Measurements from ENCODE around the gene TDRD7. TPM values are rescaled to one million over a fixed set of nuclear protein-coding genes. Genes with fewer than 3 reads are reported as not detected.

TDRD7 gene
- polyA plus RNA-seq, 1 of the 3 experiments (the other 2 are of a cell fraction), result 4.9 TPM

DNA sequence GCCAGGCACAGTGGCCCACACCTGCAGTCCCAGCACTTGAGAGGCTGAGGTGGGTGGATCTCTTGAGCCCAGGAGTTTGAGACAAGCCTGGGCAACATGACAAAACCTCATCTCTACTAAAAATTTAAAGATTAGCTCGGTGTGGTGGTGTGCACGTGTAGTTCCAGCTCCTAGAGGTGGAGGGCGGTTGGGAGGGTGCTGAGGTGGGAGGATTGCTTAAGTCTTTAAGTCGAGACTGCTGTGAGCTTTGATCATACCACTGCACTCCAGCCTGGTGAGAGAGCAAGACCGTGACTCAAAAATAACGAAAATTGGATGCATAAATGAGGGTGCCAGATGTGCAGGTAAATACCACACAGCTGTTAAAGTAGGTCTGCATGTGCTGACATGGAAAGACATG lies 39.3 kb upstream of the TDRD7 start:
- ChIA-PET CTCF (interaction anchor here (0.7 kb wide), 1 partner anchor 17 kb away, joined by 3 read pairs; no protein-coding TSS in a partner anchor), POLR2A (no interaction called here)
- no peak overlapping the region for H3K4me2 ChIP-seq
- no peaks in the 10 kb centered on the region for H4K20me1 ChIP-seq (ENCODE audit: insufficient read depth)
- no peaks in the 10 kb centered on the region for H3K9me2 ChIP-seq
- no peaks in the 10 kb centered on the region for H3K9me3 ChIP-seq
- H3K36me3 ChIP-seq (replicated peaks in 1 of 2; ENCODE audit: control insufficient read depth in 1 of 2, insufficient read depth in 2 of 2, low read length in 1 of 2), result no peaks in the 10 kb centered on the region
- H2AFZ ChIP-seq (ENCODE audit: low read depth), result no peak overlapping the region
- H3K9ac ChIP-seq, result no peak overlapping the region
- TF ChIP-seq, protein P1, sequence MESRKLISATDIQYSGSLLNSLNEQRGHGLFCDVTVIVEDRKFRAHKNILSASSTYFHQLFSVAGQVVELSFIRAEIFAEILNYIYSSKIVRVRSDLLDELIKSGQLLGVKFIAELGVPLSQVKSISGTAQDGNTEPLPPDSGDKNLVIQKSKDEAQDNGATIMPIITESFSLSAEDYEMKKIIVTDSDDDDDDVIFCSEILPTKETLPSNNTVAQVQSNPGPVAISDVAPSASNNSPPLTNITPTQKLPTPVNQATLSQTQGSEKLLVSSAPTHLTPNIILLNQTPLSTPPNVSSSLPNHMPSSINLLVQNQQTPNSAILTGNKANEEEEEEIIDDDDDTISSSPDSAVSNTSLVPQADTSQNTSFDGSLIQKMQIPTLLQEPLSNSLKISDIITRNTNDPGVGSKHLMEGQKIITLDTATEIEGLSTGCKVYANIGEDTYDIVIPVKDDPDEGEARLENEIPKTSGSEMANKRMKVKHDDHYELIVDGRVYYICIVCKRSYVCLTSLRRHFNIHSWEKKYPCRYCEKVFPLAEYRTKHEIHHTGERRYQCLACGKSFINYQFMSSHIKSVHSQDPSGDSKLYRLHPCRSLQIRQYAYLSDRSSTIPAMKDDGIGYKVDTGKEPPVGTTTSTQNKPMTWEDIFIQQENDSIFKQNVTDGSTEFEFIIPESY (IDR thresholded peaks at IDR 0.05; ENCODE audit: borderline replicate concordance, low read depth), result no peak
- TF ChIP-seq CHD2 (IDR thresholded peaks at IDR 0.05; ENCODE audit: low read length, partially characterized antibody), result no peak
- H3F3A ChIP-seq (replicated peaks; ENCODE audit: insufficient read depth), result no peaks in the 10 kb centered on the region
- H3K4me3 ChIP-seq (ENCODE audit: low read depth in 2 of 2, low read length in 1 of 2), result no peak overlapping the region
- no peaks in the 10 kb centered on the region; a peak in 1 of 4 replicates for H3K4me1 ChIP-seq (ENCODE audit: control insufficient read depth in 1 of 2, insufficient read depth in 2 of 2, low read depth in 1 of 2, low read length in 1 of 2)
- no peak overlapping the region for H3K27ac ChIP-seq (ENCODE audit: low read depth in 2 of 2, low read length in 1 of 2)
- no peaks in the 10 kb centered on the region for H3K27me3 ChIP-seq (ENCODE audit: insufficient read depth)
- no peaks in the 10 kb centered on the region for H3K79me2 ChIP-seq (ENCODE audit: insufficient read depth)
- WGBS (ENCODE audit: low lambda C conversion rate), result 42% methylated on average over 6 of the region's 6 CpGs
- no peak for DNase-seq

DNA sequence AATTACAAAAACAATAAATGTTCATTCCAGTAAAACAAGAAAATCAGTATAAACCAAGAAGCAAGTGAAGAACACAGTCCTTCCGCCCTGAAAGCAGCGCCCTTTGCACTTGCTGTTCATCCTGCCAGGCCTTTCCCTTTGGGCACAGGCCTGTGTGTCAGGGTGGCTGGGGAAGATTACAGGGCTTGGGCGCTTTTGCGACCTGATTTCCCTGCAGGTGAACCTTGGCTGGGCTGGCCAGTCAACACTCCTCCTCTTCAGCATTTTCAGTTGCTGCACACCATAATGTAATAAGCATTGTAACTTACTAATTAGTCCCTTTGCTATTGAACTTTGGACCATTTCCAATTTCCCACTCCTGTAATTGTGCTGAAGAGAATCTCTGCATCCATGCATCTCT lies 38.6 kb upstream of the TDRD7 start:
- H3K36me3 ChIP-seq (replicated peaks in 1 of 2; ENCODE audit: control insufficient read depth in 1 of 2, insufficient read depth in 2 of 2, low read length in 1 of 2), result no peaks in the 10 kb centered on the region
- H3K27ac ChIP-seq (ENCODE audit: low read depth in 2 of 2, low read length in 1 of 2), result no peak overlapping the region
- TF ChIP-seq GATA2 (CRISPR knock-in tag; IDR thresholded peaks at IDR 0.05), result no peak
- TF ChIP-seq YY1 (IDR thresholded peaks at IDR 0.05; ENCODE audit: low read depth), result no peak
- TF ChIP-seq EP300 (IDR thresholded peaks at IDR 0.05; ENCODE audit: borderline replicate concordance in 1 of 2, low read depth in 1 of 2, low read length in 1 of 2), result no peak
- TF ChIP-seq SMC3 (IDR thresholded peaks at IDR 0.05; ENCODE audit: low read depth, low read length), result no peak
- no peak for TF ChIP-seq RCOR1 (IDR thresholded peaks at IDR 0.05; ENCODE audit: low read length)
- no peak for TF ChIP-seq TEAD4 (IDR thresholded peaks at IDR 0.05; ENCODE audit: borderline replicate concordance, insufficient read depth)
- TF ChIP-seq, protein P2, sequence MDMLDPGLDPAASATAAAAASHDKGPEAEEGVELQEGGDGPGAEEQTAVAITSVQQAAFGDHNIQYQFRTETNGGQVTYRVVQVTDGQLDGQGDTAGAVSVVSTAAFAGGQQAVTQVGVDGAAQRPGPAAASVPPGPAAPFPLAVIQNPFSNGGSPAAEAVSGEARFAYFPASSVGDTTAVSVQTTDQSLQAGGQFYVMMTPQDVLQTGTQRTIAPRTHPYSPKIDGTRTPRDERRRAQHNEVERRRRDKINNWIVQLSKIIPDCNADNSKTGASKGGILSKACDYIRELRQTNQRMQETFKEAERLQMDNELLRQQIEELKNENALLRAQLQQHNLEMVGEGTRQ (IDR thresholded peaks at IDR 0.05; ENCODE audit: borderline replicate concordance, low read depth, low read length), result no peak
- no peak for TF ChIP-seq EZH2phosphoT487 (IDR thresholded peaks at IDR 0.05; ENCODE audit: borderline replicate concordance, low read depth)
- no peak for TF ChIP-seq TCF12 (IDR thresholded peaks at IDR 0.05)
- TF ChIP-seq, protein P3, sequence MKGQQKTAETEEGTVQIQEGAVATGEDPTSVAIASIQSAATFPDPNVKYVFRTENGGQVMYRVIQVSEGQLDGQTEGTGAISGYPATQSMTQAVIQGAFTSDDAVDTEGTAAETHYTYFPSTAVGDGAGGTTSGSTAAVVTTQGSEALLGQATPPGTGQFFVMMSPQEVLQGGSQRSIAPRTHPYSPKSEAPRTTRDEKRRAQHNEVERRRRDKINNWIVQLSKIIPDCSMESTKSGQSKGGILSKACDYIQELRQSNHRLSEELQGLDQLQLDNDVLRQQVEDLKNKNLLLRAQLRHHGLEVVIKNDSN (IDR thresholded peaks at IDR 0.05; ENCODE audit: borderline replicate concordance, low read depth), result no peak
- TF ChIP-seq, protein P1 (IDR thresholded peaks at IDR 0.05; ENCODE audit: borderline replicate concordance, low read depth), result no peak
- TF ChIP-seq POLR2AphosphoS5 (IDR thresholded peaks at IDR 0.05; ENCODE audit: low read depth, low read length), result no peak
- TF ChIP-seq, protein P4, sequence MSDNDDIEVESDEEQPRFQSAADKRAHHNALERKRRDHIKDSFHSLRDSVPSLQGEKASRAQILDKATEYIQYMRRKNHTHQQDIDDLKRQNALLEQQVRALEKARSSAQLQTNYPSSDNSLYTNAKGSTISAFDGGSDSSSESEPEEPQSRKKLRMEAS (IDR thresholded peaks at IDR 0.05; ENCODE audit: low read depth), result no peak
- TF ChIP-seq MXI1 (IDR thresholded peaks at IDR 0.05; ENCODE audit: low read depth, low read length), result no peak
- no peak for TF ChIP-seq GABPA (IDR thresholded peaks at IDR 0.05; ENCODE audit: low read depth)
- no peak for TF ChIP-seq MEF2A (IDR thresholded peaks at IDR 0.05; ENCODE audit: borderline replicate concordance, low read depth)
- TF ChIP-seq TAF1 (IDR thresholded peaks at IDR 0.05; ENCODE audit: borderline replicate concordance, low read depth, low read length), result no peak
- TF ChIP-seq ELF1 (IDR thresholded peaks at IDR 0.05), result no peak
- WGBS (ENCODE audit: low lambda C conversion rate), result 83% methylated on average over 4 of the region's 4 CpGs
- no peaks in the 10 kb centered on the region for H3F3A ChIP-seq (replicated peaks; ENCODE audit: insufficient read depth)
- no peak overlapping the region for H3K9ac ChIP-seq
- CTCF ChIA-PET, result interaction anchor here (5.8 kb wide), 1 partner anchor 14 kb away, joined by 47 read pairs; no protein-coding TSS in a partner anchor
- H3K4me3 ChIP-seq (ENCODE audit: low read depth in 2 of 2, low read length in 1 of 2), result no peak overlapping the region
- no peaks in the 10 kb centered on the region for H3K27me3 ChIP-seq (ENCODE audit: insufficient read depth)
- no peak for DNase-seq
- H3K9me3 ChIP-seq, result no peaks in the 10 kb centered on the region
- H3K4me2 ChIP-seq, result no peak overlapping the region
- no peaks in the 10 kb centered on the region for H3K9me2 ChIP-seq
- POLR2A ChIA-PET, result no interaction called here
- no peaks in the 10 kb centered on the region; a peak in 1 of 4 replicates for H3K4me1 ChIP-seq (ENCODE audit: control insufficient read depth in 1 of 2, insufficient read depth in 2 of 2, low read depth in 1 of 2, low read length in 1 of 2)
- H2AFZ ChIP-seq (ENCODE audit: low read depth), result no peak overlapping the region
- H3K79me2 ChIP-seq (ENCODE audit: insufficient read depth), result no peaks in the 10 kb centered on the region
- H4K20me1 ChIP-seq (ENCODE audit: insufficient read depth), result no peaks in the 10 kb centered on the region

Measured in SK-N-SH (cell line).